Measurements from ENCODE around the gene ITGA11. TPM values are rescaled to one million over a fixed set of nuclear protein-coding genes. Genes with fewer than 3 reads are reported as not detected.

ITGA11 gene
- polyA plus RNA-seq, 4 donors = 0.27 to 0.99 (median 0.48) TPM; not detected in 1

DNA sequence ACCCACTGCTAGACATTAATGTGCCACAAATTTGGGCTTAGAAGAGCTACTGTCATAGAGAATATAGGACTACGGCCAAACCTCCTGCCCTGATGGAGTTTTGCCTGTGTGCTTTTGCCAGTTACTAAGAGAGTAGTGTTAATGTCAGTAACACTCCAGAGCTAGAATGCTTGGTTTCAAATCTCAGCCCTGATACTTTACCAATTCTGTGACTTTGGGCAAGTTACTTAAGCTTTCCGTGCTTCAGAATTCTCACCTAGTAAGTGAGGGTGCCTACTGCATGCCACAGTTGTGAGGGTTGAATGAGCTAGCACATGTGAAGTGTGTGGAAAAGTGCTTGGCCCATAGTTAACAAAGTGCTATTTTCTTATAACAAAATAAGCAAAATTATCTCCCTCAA, 10.9 kb upstream of the ITGA11 start:
- H3K9me3 ChIP-seq (ENCODE audit: control insufficient read depth in 2 of 2, insufficient read depth in 1 of 2, low read depth in 1 of 2, low read length in 1 of 2) = peaks cover 0 to 4% of the 10 kb centered on the region in 2 donors
- no peak for FAIRE-seq
- H3K27me3 ChIP-seq (ENCODE audit: control insufficient read depth in 3 of 3, insufficient read depth in 3 of 3, low read length in 3 of 3) = peaks cover 0 to 6% (median 0%) of the 10 kb centered on the region in 3 donors
- 80 to 88% (median 82%) methylated on average over 2 of the region's 2 CpGs for WGBS, 3 donors
- DNase-seq = no peak
- H3K36me3 ChIP-seq (ENCODE audit: control insufficient read depth in 3 of 3, insufficient read depth in 2 of 3, low read depth in 1 of 3, low read length in 3 of 3) = no peaks in the 10 kb centered on the region
- no peak overlapping the region for H3K4me3 ChIP-seq (ENCODE audit: low read depth in 1 of 3, low read length in 3 of 3)
- H3K4me1 ChIP-seq (ENCODE audit: control insufficient read depth in 3 of 3, insufficient read depth in 2 of 3, low read depth in 1 of 3, low read length in 2 of 3) = no peaks in the 10 kb centered on the region
- no peak overlapping the region for H3K27ac ChIP-seq (ENCODE audit: low read depth in 1 of 3, low read length in 2 of 3)

DNA sequence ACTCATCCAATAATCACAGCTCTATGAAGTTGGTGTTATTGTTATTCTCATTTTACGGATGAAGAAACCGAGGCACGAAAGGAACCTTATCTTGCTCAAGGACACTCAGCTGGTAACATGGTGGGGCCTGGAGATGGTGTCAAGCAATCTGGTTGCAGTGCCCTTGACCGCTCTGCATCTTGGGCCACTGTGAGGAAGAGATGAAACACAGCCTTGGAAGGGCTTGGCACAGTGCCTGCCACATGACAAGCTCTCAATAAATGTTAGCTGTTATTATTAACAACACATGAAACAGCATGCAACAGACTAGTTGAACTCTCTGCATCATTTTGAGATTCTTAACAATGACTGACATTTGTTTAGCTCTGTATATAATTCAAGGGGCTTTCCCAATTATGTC, 10.1 kb upstream of the ITGA11 start:
- WGBS, 3 donors = 68 to 77% (median 77%) methylated on average over 4 of the region's 4 CpGs
- Histone ChIP-seq H3K36me3 (ENCODE audit: control insufficient read depth in 3 of 3, insufficient read depth in 2 of 3, low read depth in 1 of 3, low read length in 3 of 3) (no peaks in the 10 kb centered on the region), H3K4me3 (ENCODE audit: low read depth in 1 of 3, low read length in 3 of 3) (no peak overlapping the region), H3K9me3 (ENCODE audit: control insufficient read depth in 2 of 2, insufficient read depth in 1 of 2, low read depth in 1 of 2, low read length in 1 of 2) (peaks cover 0 to 4% of the 10 kb centered on the region in 2 donors), H3K27ac (ENCODE audit: low read depth in 1 of 3, low read length in 2 of 3) (no peak overlapping the region), H3K4me1 (ENCODE audit: control insufficient read depth in 3 of 3, insufficient read depth in 2 of 3, low read depth in 1 of 3, low read length in 2 of 3) (no peaks in the 10 kb centered on the region), H3K27me3 (ENCODE audit: control insufficient read depth in 3 of 3, insufficient read depth in 3 of 3, low read length in 3 of 3) (peaks cover 0 to 6% (median 0%) of the 10 kb centered on the region in 3 donors)
- FAIRE-seq = no peak
- no peak for DNase-seq

DNA sequence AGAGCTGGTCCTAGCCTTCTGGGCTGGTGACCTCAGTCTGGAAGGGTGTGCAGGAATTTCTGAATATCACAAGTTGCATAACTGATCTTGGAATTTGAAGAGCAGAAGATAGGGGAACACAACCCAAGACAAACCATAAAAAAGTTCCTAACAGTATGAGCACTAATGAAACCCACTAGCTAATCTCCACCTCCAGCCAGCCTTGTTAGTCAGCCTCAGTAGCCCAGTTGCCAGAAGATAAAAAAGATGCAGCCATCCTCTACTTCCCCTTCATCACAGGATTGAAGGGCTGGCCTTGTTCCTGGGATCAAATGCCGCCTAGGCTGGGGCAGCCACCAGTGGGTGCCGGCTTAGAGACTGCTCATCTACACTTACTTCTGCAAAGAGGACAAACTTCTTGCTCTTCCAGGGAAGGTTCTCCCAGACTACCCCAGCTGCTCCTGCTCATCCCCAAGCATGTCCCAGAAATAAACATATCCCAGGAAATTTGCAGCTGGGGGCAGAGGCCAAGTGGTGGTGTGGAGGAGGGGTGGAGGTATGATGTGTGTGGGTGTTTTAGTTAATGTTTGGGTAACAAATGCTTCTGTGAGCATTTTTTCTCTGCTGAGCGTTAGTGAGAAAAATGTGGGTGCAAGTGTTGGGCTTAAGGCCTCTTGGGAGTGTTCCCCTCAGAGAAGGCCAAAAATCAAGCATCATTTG, 9.2 kb upstream of the ITGA11 start:
- H3K27me3 ChIP-seq (ENCODE audit: control insufficient read depth in 3 of 3, insufficient read depth in 3 of 3, low read length in 3 of 3) = peaks cover 0 to 4% (median 0%) of the 10 kb centered on the region in 3 donors
- H3K9me3 ChIP-seq (ENCODE audit: control insufficient read depth in 2 of 2, insufficient read depth in 1 of 2, low read depth in 1 of 2, low read length in 1 of 2) = peaks cover 0 to 4% of the 10 kb centered on the region in 2 donors
- DNase-seq = no peak
- H3K36me3 ChIP-seq (ENCODE audit: control insufficient read depth in 3 of 3, insufficient read depth in 2 of 3, low read depth in 1 of 3, low read length in 3 of 3) = no peaks in the 10 kb centered on the region
- H3K27ac ChIP-seq (ENCODE audit: low read depth in 1 of 3, low read length in 2 of 3) = no peak overlapping the region
- H3K4me3 ChIP-seq (ENCODE audit: low read depth in 1 of 3, low read length in 3 of 3) = no peak overlapping the region
- no peaks in the 10 kb centered on the region for H3K4me1 ChIP-seq (ENCODE audit: control insufficient read depth in 3 of 3, insufficient read depth in 2 of 3, low read depth in 1 of 3, low read length in 2 of 3)
- no peak for FAIRE-seq
- WGBS, 3 donors = 53 to 62% (median 60%) methylated on average over 3 of the region's 3 CpGs

DNA sequence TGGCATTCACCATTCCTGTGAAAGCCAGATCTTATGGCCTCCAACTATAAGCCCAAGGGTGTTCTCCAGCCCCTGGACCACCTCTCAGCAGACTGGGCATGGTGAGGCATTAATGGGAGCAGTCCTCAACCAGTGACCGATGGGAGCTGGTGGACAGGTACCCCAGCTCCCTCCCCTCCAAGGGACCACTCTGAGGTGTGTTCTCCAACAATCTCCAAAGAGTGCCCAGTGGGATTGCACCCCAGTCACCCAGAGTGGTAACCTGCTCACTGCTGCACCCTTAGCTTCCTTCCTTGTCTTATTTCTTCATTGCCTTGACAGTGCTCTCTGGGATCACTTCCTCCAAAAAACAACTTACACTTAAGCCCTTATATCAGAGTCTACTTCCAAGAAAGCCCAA, 8.2 kb upstream of the ITGA11 start:
- no peak for FAIRE-seq
- no peak overlapping the region for H3K27ac ChIP-seq (ENCODE audit: low read depth in 1 of 3, low read length in 2 of 3)
- WGBS, 3 donors = 92 to 100% (median 95%) methylated on average over 1 of the region's 1 CpG

DNA sequence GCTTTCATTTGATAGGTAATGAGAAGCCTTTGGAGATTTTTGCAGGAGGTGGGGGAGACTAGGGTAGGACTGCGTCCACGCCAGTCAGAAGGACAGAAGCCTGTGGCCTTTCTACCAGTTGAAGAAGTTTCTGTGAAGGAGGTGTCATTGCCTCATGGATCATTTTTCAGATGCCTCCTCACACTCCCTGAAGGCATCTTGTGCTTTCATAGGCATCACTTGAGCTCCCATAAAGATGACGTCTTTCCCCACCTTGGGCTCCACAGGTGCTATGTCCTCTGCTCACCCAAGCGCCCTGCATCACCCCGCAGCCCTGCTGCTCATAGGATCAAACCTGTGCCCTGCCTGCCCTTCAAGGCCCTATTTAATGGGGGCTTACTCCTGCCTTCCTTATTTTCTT, 7.5 kb upstream of the ITGA11 start:
- WGBS, 3 donors = 87 to 93% (median 90%) methylated on average over 5 of the region's 5 CpGs
- peaks cover 0 to 6% (median 0%) of the 10 kb centered on the region in 3 donors for H3K27me3 ChIP-seq (ENCODE audit: control insufficient read depth in 3 of 3, insufficient read depth in 3 of 3, low read length in 3 of 3)
- H3K36me3 ChIP-seq (ENCODE audit: control insufficient read depth in 3 of 3, insufficient read depth in 2 of 3, low read depth in 1 of 3, low read length in 3 of 3) = no peaks in the 10 kb centered on the region
- H3K4me3 ChIP-seq (ENCODE audit: low read depth in 1 of 3, low read length in 3 of 3) = no peak overlapping the region
- no peaks in the 10 kb centered on the region for H3K4me1 ChIP-seq (ENCODE audit: control insufficient read depth in 3 of 3, insufficient read depth in 2 of 3, low read depth in 1 of 3, low read length in 2 of 3)
- DNase-seq (no peak), FAIRE-seq (no peak)
- peaks cover 0 to 4% of the 10 kb centered on the region in 2 donors for H3K9me3 ChIP-seq (ENCODE audit: control insufficient read depth in 2 of 2, insufficient read depth in 1 of 2, low read depth in 1 of 2, low read length in 1 of 2)
- no peak overlapping the region for H3K27ac ChIP-seq (ENCODE audit: low read depth in 1 of 3, low read length in 2 of 3)

More for the DNA sequence above, 8.2 kb upstream of the ITGA11 start:
- Histone ChIP-seq H3K4me1 (ENCODE audit: control insufficient read depth in 3 of 3, insufficient read depth in 2 of 3, low read depth in 1 of 3, low read length in 2 of 3) (no peaks in the 10 kb centered on the region), H3K27me3 (ENCODE audit: control insufficient read depth in 3 of 3, insufficient read depth in 3 of 3, low read length in 3 of 3) (peaks cover 0 to 6% (median 0%) of the 10 kb centered on the region in 3 donors), H3K4me3 (ENCODE audit: low read depth in 1 of 3, low read length in 3 of 3) (no peak overlapping the region), H3K9me3 (ENCODE audit: control insufficient read depth in 2 of 2, insufficient read depth in 1 of 2, low read depth in 1 of 2, low read length in 1 of 2) (peaks cover 0 to 4% of the 10 kb centered on the region in 2 donors), H3K36me3 (ENCODE audit: control insufficient read depth in 3 of 3, insufficient read depth in 2 of 3, low read depth in 1 of 3, low read length in 3 of 3) (no peaks in the 10 kb centered on the region)
- no peak for DNase-seq

DNA sequence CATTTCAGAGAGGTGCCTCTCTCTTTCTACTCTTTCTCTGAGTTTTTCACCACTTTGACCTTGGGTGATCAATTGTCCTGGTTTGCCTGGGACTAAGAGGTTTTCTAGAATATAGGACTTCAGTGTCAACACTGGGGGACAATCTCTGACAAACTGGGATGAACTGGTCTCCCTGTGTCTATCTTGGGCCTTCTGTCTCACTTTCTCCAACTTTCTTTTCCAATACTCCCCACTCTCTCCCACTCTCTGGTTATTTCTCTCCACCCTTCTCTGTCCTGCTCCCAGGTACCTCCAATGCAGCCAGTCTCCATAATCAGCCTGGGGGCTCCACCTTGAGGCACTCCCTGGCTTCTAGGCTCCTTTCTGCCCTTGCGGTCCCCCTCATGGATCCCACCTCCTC, 4.7 kb upstream of the ITGA11 start:
- H3K27ac ChIP-seq (ENCODE audit: low read depth in 1 of 3, low read length in 2 of 3) = no peak overlapping the region
- H3K4me1 ChIP-seq (ENCODE audit: control insufficient read depth in 3 of 3, insufficient read depth in 2 of 3, low read depth in 1 of 3, low read length in 2 of 3) = peaks cover 0 to 1% (median 0%) of the 10 kb centered on the region in 3 donors
- H3K36me3 ChIP-seq (ENCODE audit: control insufficient read depth in 3 of 3, insufficient read depth in 2 of 3, low read depth in 1 of 3, low read length in 3 of 3) = no peaks in the 10 kb centered on the region
- FAIRE-seq (no peak), DNase-seq (no peak)
- WGBS, 3 donors = 82 to 91% (median 85%) methylated on average over 1 of the region's 1 CpG
- peaks cover 0 to 4% of the 10 kb centered on the region in 2 donors for H3K9me3 ChIP-seq (ENCODE audit: control insufficient read depth in 2 of 2, insufficient read depth in 1 of 2, low read depth in 1 of 2, low read length in 1 of 2)
- peaks cover 6 to 29% (median 6%) of the 10 kb centered on the region in 3 donors for H3K27me3 ChIP-seq (ENCODE audit: control insufficient read depth in 3 of 3, insufficient read depth in 3 of 3, low read length in 3 of 3)
- no peak overlapping the region for H3K4me3 ChIP-seq (ENCODE audit: low read depth in 1 of 3, low read length in 3 of 3)

DNA sequence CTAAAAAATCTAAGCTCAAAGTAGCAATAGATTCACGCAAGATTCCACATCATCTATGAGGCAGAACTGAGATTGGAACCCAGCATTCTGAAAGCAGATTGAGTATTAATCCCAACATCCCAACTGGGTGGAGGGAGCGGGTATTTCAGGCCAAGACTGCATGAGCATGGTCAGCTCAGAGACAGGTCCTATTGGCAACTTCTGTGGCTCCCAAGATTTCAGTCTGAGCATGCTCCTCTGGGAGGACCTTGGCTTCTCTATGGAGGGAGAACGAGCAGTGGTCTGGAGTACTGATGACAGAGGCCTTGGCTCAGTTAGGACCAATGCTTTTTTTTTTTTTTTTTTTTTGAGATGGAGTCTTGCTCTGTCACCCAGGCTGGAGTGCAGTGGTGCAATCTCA, 4.0 kb upstream of the ITGA11 start:
- H3K36me3 ChIP-seq (ENCODE audit: control insufficient read depth in 3 of 3, insufficient read depth in 2 of 3, low read depth in 1 of 3, low read length in 3 of 3) = no peaks in the 10 kb centered on the region
- H3K4me3 ChIP-seq (ENCODE audit: low read depth in 1 of 3, low read length in 3 of 3) = no peak overlapping the region
- H3K9me3 ChIP-seq (ENCODE audit: control insufficient read depth in 2 of 2, insufficient read depth in 1 of 2, low read depth in 1 of 2, low read length in 1 of 2) = peaks cover 0 to 4% of the 10 kb centered on the region in 2 donors
- DNase-seq (no peak), FAIRE-seq (no peak)
- H3K27me3 ChIP-seq (ENCODE audit: control insufficient read depth in 3 of 3, insufficient read depth in 3 of 3, low read length in 3 of 3) = peaks cover 8 to 35% (median 12%) of the 10 kb centered on the region in 3 donors
- H3K4me1 ChIP-seq (ENCODE audit: control insufficient read depth in 3 of 3, insufficient read depth in 2 of 3, low read depth in 1 of 3, low read length in 2 of 3) = peaks cover 0 to 7% (median 0%) of the 10 kb centered on the region in 3 donors
- WGBS, 3 donors = 78 to 82% (median 81%) methylated on average over 3 of the region's 3 CpGs
- no peak overlapping the region for H3K27ac ChIP-seq (ENCODE audit: low read depth in 1 of 3, low read length in 2 of 3)

DNA sequence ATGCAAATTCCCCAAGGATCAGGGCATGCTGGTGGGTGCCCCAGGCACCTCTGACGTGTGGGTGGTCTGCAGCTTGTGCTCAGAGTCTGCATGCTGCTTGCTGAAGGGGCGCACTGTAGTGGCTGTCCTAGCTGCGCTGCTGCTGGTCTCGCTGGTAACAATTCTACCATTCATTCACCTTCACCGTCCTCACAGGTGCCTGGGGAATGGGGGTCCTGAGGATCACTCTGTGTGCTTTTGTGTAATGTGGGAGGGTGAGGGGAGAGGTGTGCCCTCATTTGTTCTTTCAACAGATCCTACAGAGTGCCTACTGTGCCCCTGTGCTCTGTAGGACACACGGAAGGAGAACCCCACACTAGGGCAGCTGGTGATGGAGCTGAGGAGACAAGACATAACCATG, 2.1 kb upstream of the ITGA11 start:
- DNase-seq = no peak
- WGBS, 3 donors = 77 to 83% (median 79%) methylated on average over 6 of the region's 6 CpGs
- H3K27ac ChIP-seq (ENCODE audit: low read depth in 1 of 3, low read length in 2 of 3) = no peak overlapping the region
- H3K9me3 ChIP-seq (ENCODE audit: control insufficient read depth in 2 of 2, insufficient read depth in 1 of 2, low read depth in 1 of 2, low read length in 1 of 2) = peaks cover 0 to 4% of the 10 kb centered on the region in 2 donors
- H3K4me1 ChIP-seq (ENCODE audit: control insufficient read depth in 3 of 3, insufficient read depth in 2 of 3, low read depth in 1 of 3, low read length in 2 of 3) = peaks cover 0 to 7% (median 0%) of the 10 kb centered on the region in 3 donors
- H3K36me3 ChIP-seq (ENCODE audit: control insufficient read depth in 3 of 3, insufficient read depth in 2 of 3, low read depth in 1 of 3, low read length in 3 of 3) = peaks cover 0 to 2% (median 0%) of the 10 kb centered on the region in 3 donors
- H3K27me3 ChIP-seq (ENCODE audit: control insufficient read depth in 3 of 3, insufficient read depth in 3 of 3, low read length in 3 of 3) = peaks cover 11 to 48% (median 15%) of the 10 kb centered on the region in 3 donors
- no peak for FAIRE-seq
- H3K4me3 ChIP-seq (ENCODE audit: low read depth in 1 of 3, low read length in 3 of 3) = no peak overlapping the region
